Ammon's horn (tissue), 1 donor: ENCODE results near the gene GFAP.

Source experiments
- DNase-seq: peaks from one replicate; pipeline ENCODE4 v3.0.0-alpha.2; 2016; ENCODE audit warnings: low spot score

GFAP gene

DNA sequence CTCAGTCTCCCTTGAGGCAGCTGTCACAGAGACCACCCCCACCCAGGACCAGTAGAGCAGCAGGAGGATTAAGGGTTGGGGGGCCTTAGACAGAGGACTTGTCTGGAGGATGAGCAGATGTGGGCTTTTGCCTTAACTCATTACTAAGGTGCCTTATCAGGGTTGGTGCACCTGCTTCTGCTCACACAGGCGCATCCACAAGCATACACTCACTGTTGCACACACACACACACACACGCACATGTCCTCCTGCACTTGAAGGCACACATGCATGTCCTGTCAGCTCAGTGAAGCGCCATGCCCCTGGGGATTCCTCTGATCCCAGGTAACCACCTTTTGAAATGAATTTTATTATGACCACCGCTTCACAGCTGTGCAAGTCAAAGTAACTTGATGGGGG lies 1.2 kb downstream of the GFAP start:
- peak; percentile 7 for DNase-seq

DNA sequence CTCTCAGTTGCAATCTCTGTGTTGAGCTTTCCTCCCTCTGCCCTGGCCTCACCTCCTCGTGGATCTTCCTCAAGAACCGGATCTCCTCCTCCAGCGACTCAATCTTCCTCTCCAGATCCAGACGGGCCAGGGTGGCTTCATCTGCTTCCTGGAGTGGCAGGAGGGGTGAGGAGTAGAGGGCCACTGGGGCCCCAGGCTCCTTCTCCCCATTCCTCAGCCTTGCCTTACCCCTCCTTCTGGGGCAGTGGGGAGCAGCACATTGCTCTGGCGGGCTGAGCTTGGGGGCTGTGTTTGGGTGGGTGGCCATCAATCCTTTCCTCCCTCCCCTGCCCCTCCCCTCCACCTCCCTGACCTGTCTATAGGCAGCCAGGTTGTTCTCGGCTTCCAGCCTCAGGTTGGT lies 1.6 kb downstream of the GFAP start:
- DNase-seq: no peak

DNA sequence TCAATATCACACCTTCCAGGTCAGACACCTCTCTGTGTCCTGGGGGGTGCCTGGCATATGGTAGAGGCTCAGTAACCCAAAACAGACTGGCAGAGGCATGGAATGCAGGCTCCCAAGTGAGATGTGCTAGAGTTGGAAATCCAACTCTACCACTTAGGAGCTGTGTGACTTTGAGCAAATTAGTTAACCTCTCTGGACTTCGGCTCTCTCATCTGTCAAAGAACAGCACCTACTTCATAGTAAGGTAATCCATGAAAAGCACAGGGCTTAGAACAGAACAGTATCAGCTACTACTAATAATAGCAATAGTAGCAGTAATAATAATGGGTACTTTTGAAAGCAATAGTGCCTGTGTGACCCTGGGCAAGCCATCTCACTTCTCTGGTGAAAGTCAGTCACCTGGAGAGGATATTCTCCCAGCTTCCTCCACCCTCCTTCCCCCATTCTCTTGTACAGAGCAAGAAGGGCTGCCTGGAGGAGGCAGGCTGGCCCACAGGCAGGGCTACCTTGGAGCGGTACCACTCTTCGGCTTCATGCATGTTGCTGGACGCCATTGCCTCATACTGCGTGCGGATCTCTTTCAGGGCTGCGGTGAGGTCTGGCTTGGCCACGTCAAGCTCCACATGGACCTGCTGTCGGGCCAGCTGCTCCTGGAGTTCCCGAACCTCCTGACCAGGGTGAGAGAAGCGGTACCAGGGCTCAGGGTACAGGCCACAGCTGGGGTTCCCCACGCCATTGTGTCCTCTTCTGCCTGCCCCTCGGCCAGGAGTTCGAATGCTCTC lies 2.3 kb downstream of the GFAP start:
- DNase-seq: no peak

DNA sequence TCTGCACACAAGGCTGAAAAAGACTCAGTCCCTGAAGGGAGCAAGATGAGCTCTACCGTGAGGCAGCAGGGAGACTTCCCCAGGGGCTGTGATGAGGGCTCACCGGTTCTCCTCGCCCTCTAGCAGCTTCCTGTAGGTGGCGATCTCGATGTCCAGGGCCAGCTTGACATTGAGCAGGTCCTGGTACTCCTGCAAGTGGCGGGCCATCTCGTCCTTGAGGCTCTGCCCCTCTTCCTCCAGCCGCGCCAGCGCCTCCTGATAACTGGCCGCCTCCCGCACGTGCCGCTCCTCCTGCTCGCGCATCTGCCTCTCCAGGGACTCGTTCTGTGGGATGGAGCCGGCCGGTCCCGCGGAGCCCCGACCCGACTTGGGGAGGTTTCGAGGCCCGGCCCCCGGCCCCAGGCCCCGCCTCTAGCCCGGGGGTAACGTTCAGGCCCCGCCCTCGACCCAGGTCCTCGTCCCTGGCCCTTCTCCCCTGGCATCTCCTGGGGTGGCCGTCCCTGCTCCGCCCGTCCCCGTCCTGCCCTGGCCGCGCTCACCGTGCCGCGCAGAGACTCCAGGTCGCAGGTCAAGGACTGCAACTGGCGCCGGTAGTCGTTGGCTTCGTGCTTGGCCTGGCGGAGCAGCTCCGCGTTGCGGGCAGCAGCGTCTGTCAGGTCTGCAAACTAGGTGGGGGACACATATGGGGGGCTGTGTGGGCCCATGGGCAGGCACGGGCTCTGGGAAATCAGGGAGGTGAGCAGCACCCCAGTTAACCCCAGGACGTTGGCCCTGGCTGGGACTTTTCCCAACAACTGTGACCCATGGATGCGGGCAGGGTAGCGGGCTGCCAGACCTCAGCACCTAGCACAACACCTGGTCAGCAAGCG lies 3.9 kb downstream of the GFAP start:
- no peak for DNase-seq

DNA sequence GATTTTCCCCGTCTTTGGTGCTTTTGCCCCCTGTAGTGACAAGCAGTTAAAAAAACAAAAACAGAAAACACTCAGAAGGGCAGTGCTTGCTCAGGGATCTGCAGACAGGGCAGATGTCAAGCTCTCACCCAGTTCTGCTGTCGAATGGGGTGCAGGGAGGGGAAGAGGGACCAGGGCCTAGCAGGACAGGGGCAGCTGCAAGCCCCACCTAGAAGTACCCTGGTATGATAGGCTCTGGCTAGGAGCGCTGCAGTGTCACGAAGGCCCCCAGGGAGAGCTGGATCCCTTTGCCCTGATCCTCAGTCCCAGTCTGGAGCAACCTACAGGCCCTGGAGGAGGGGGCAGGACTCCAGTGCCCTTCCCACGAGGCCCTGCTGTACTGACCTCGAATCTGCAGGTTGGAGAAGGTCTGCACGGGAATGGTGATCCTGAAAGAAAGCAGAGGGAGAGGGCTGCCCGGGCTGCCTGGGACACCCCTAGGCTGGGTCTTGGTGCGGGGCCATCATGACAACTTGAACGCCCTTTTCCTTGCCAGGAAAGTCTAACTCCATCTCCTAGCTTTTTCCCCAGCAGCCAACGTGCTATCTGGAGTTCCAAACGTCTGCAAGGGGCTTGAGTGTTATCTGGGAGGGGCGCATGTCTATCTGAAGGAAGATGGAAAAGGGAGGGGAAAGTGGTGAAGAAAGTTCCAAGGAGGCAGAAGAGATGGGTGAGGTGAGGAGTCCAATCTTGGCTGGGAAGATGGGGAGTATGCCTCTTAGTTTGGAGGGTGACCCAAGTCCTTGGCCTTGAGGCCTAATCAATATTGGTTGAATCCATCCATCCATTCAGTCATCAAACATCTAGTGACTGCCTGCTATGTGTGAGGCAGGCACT lies 4.8 kb downstream of the GFAP start:
- DNase-seq: no peak

DNA sequence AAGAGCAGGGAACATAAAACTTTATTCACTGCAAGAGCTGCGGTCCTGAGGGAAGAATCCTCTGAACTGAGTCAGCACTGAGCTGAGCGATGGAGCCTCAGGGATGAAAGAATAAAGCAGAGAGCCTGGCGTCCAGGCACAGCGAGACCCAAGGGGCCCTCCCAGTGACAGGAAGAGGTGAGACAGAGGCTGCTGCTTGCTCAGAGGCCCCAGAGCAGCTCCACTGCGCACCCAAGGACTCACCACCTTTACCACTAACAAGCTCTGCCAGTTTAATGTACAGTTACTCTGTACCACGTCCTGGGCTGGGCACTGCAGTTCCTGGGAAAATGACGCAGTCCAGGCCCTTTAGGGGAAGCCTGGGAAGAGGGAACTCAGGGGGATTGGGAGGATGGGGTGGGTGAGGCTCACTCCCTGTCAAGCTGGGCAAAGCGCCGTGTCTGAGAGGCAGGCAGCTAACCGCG lies 5.6 kb downstream of the GFAP start:
- no peak for DNase-seq

DNA sequence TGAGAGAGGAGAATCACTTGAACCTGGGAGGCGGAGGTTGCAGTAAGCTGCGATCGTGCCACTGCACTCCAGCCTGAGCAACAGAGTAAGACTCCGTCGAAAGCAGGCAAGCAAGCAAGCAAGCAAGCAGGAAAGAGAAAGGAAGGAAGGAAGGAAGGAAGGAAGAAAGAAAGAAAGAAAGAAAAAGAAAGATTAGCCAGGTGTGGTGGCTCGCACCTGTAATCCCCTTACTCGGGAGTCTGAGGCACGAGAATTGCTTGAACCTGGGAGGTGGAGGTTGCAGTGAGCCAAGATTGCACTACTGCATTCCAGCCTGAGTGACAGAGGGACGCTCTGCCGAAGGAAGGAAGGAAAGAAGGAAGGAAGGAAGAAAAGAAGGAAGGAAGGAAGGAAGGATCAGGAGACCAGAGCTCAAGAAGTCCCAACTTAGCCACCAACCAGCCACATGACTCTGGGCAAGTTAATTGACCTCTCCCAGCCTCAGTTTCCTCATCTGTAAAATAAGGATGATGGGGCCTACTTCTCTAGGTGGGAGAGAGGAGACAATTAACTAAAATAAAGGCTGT lies 6.5 kb downstream of the GFAP start:
- DNase-seq: no peak

DNA sequence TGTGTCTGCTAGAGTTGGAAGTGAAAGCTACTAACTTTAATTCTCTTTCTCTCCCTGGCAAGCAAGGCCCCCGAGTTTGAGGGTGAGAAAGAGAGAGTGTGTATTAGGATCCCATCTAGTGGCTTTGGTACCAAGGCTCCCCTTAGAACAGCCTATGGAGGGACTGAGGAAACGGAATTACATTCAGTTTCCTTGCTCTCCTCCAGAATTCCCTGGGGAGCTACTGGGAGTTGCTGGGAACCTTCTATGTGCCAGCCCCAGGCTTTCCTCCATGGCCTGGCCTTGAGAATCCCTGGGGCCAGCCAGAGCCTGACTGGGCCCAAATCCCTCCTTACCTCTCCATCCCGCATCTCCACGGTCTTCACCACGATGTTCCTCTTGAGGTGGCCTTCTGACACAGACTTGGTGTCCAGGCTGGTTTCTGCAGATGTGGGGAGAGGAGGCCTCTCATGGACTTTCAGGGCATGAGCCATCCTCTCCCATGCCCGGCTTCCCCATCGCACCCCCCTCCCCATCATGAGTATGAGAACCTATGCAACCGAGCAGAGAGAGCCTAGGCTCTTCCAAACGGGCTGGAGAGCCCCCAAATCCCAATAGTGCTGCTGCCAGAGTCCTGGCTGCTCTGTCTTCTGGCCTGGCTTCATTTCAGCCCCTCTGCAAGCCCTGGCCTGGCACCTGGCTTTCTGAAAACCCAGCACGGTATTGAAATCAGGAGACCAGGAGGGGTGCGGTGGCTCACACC lies 7.4 kb downstream of the GFAP start:
- DNase-seq: no peak

DNA sequence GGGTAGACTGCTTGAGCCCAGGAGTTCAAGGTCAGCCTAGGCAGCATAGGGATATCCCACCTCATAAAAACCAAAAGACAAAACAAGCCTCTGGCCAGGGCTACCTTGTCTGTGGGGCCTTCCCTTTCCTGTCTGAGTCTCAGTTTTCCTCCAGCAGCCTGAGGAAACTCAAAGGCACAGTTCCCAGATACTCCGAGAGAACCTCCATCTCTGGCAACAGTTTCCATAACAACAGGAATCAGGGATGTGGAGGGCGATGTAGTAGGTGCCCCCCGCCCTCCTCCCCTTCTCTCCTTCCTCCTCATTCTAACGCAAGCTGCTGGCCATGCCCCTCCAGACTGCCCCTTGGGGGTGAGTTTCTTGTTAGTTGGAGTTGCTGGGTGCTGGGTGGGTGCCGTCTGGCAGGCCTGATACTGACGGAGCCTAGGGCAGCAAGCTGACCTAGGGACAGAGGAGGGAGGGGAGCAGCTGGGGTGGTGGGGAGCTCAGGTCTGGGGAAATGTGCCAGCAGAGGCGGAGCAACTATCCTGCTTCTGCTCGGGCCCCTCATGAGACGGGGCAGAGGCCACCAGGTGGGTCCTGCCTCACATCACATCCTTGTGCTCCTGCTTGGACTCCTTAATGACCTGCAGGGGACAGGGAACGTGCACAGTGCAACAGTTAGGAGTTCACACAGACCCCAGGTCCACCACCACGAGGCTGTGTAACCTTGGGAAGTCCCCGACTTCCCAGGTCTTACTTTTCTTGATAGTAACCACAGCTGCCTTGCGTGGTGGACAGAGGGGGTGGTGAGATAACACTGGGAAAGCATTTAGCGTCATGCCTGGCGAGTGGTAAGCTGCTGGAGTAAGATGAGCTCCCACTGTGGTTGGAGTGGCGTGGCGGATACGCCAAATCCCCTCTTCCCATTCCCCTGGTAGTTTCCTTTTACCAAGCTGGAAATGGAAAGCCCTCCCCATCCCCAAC lies 8.3 kb downstream of the GFAP start:
- no peak for DNase-seq

DNA sequence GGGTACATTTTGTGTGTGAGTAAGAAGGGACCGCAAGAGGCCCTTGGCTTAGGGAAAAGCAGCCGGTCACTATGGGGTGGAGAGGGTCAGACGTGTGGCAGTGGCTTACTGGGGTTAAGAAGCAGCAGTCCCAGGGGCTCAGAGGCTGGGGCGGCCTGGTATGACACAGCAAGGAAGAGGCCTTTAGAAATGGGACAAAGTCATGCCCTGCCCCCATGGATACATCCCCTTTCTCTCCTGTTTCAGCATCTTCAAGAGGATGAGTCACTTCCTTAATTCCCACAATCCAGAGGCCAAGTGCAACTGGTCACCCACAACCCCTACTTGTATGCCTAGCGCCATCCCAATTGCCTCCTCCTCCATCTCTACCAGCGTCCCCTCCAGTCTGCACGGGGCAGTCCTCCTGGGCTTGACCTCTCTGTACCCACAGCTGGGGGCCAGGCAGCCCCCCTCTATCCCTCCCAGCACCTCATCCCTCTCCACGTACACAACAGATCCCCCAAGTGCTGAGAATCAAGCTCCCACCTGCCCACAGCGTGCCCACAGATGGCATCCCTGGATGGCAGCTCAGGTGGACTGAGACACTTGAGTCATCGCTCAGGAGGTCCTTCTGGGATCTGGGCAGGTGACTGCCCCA lies 9.2 kb downstream of the GFAP start:
- no peak for DNase-seq

DNA sequence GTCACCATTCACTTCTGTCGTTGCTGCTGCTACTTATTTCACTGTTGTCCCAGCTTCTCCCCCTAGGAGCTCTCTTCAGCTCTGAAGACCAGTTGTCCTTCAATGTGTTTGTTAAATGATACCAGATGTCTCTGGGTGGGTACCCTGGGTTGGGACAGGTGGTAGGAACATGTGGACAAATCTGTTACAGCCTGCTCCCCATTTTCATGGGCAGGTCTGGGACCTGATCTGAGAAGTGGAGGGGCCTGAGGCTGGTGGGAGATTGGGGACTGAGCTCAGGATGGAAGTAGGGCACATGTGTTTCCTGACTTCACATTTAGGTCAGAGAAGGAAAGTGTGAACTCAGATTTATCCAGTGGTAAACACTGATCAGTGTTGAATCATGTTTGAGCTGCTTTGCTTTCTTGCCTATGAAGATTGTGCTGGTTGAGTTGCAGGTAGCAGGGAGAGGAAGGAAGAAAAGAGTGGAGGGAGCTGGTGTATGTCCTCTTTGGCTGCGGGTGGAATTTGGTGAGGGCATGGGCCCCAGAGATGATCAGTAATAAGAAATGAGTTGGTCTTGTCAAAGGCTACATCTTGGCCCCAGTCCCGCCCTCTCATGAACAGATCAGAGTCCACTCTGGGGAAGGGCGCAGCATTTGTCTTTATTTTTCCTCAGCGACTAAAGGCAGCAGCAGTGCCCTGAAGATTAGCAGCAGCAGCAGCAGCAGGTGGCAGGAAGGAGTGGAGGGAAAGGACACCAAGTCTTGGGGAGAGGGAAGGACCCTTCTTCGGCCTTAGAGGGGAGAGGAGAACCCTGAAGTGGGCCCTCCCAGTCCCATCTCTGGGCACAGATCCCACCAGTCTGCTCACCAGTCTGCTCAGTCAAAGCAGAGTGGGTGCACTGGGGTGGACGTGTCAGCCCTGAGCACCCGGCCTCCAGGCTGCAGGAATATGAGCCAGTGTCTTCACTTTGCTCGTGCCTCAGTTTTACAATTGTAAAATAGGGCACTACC lies 10.0 kb downstream of the GFAP start:
- no peak for DNase-seq

DNA sequence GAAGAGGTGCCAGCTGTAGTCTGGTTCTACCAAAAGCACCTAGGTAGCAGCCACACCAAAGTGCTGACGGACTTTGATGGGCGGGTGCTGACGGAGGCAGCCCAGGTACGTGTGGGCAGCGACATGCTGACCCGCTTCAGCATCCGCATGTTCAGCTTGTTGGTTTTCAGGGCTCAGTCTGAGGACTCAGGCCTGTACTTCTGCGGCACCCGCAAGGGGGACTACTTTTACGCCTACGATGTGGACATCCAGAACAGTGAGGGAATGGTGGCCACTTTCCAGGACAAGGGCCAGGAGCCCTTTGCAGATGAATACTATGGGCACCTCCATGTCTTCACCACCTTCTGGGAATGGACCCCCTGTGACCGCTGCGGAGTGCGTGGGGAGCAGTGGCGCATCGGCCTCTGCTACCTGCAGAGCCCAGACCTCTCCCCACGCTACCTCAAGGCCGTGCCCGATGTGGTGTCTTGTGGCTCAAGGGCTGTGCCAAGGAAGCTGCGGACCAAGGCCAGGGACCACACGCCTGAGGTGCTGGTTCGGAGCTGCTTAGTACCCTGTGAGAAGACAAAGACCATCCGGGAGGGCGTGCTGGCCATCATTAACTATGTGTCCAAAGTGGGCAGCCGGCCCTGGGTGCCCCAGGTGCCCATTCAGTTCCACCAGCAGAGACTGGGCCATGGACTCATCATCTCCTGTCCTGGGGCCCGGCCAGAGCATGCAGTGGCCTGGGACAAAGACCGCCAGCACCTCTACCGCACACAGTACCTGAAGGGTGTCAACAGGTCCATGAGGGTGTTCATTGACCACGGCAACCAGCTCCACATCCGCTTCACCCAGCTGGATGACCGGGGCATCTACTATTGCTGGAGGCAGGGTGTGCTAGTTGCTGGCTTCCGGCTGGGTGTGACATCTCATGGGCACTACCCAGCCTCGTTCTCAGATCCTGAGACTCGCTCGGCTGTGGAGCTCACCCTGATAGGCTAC lies 11.0 kb downstream of the GFAP start:
- DNase-seq: peak; percentile 50

DNA sequence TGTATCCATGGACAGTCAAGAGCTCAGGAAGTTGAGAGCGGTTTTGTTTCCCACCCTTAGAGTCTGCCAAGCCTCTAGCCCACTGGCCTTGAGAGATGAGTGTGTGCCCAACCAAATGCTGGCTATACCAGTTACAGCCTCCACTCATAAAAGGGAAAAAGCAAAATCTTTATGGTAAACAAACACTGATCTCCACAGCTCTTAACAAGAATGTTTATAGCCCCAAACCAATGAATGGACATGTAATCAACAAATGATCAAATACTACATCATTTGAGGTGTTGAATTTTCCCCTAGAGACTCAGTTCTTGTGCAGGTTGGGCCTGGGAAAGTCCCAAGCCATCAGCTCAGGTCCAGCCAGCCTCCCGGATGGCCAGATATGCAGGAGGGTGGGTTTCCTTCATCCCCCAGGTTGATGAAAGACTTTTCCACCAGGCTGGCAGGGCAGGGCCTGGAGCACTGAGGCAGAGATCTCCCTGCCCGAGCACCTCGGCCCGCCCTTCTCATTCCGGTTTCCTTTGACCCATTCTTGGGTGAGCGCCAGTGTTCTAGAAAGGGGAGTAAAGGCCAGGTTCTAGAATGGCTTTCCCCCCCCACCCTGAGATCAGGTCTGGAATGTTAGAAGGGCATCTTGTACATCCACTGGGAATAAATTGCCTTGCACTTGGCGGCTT lies 12.2 kb downstream of the GFAP start:
- no peak for DNase-seq

DNA sequence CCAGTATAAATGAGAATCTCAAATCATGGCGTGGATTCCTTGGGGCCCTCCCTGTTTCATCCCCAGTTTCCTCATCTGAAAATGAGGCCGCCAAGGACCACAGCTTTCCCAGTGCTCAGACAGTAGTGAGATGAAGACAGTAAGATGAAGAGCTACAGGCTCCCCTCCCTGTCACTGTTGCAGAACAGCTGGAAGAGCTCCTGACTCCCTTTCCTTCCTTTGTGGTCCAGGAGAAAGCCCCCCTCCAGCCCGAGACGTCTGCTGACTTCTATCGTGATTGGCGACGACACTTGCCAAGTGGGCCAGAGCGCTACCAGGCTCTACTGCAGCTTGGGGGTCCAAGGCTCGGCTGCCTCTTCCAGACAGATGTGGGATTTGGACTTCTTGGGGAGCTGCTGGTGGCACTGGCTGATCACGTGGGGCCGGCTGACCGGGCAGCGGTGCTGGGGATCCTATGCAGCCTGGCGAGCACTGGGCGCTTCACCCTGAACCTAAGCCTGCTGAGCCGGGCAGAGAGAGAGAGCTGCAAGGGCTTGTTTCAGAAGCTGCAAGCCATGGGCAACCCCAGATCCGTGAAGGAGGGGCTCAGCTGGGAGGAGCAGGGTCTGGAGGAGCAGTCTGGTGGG lies 13.1 kb downstream of the GFAP start:
- no peak for DNase-seq

DNA sequence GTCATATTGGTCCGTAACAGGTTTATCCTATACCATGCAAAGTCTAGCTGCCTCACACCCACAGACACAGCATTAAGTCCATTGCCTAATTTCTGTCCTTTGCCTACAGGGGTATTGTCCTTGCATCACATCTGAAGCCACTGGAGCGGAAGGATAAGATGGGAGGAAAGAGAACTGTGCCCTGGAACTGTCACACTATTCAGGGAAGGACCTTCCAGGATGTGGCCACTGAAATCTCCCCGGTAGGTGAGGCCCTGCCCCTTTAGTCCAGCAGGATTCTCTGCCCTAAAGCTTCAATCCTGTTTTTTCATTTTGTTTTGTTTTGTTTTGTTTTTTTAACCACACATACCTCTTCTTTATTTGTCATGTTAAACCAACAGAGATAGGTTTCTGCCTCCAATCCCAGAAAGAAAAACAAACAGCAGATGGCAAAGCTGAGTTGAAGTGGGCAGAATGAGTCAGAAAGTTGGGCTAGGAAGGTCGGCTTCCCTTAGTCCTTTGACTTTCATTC lies 13.8 kb downstream of the GFAP start:
- DNase-seq: no peak

DNA sequence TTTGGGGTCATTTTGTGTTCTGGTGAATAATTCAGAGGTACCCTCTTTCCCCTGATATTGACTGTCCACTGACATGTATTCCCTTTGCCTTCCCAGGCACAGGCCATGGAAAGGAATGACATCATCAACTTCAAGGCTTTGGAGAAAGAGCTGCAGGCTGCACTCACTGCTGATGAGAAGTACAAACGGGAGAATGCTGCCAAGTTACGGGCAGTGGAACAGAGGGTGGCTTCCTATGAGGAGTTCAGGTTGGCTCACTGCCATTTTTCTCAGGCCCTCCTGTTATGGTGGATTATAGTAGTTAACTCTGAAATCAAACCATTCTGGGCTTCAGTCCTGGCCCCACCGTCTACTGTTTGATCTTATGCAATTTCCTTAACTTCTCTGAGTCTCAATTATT lies 14.4 kb downstream of the GFAP start:
- DNase-seq: no peak
